K562 (cell line): ENCODE measurements around the gene HGS. TPM values are rescaled to one million over a fixed set of nuclear protein-coding genes. Genes with fewer than 3 reads are reported as not detected.
A peak's percentile ranks its signal among the peaks of the same experiment; 100 is the strongest.

Source experiments
- ARID1B ChIP-seq: fragments of 450-650 bp; IDR thresholded peaks from 2 replicates; pipeline ENCODE4 v1.6.1; 2016; ENCODE audit warnings: antibody characterized with exemption, mild to moderate bottlenecking, inconsistent platforms
- BRF1 ChIP-seq: IDR thresholded peaks from 3 replicates; pipeline ENCODE4 v1.6.1; 2011; ENCODE audit warnings: borderline replicate concordance, mild to moderate bottlenecking; ENCODE audit not compliant: insufficient read length; ENCODE audit errors: extremely low read depth
- CBX3 ChIP-seq, 2 experiments: IDR thresholded peaks; 1 replicate in 1 of 2; 2 replicates in 1 of 2; pipeline ENCODE4 v1.6.1; 2012; ENCODE audit warnings: inconsistent platforms in 2 of 2, low read length in 2 of 2, borderline replicate concordance in 1 of 2, control low read depth in 1 of 2
- GABPB2 ChIP-seq: fragments of 250-450 bp; sonication (Bioruptor Pico); conservative IDR thresholded peaks from 2 replicates; pipeline ENCODE4 v1.5.1; 2021; ENCODE audit warnings: mild to moderate bottlenecking
- HNRNPK ChIP-seq: fragments of 200-400 bp; formaldehyde crosslinking; IDR thresholded peaks from one replicate; pipeline ENCODE4 v1.6.1; 2018; ENCODE audit warnings: mild to moderate bottlenecking, low read depth, low read length; ENCODE audit not compliant: poor library complexity, severe bottlenecking
- IRF2 ChIP-seq: sonication (generic); formaldehyde crosslinking; IDR thresholded peaks from 2 replicates; pipeline ENCODE4 v1.8.1; 2022; ENCODE audit warnings: mild to moderate bottlenecking, missing genetic modification reagents
- MYNN ChIP-seq, 2 experiments: sonication (generic); formaldehyde crosslinking in 1 of 2; IDR thresholded peaks; 2 replicates each; pipeline versions ENCODE4 v1.5.0 to v1.6.1; 2016 to 2020; ENCODE audit warnings: antibody characterized with exemption in 1 of 2, missing genetic modification reagents in 1 of 2
- NR3C1 ChIP-seq: sonication (generic); formaldehyde crosslinking; IDR thresholded peaks from 2 replicates; pipeline ENCODE4 v1.8.1; 2022; ENCODE audit warnings: missing genetic modification reagents
- RNF2 ChIP-seq: sonication (generic); IDR thresholded peaks from 2 replicates; pipeline ENCODE4 v1.6.1; 2016
- SETDB1 ChIP-seq: IDR thresholded peaks from one replicate; pipeline ENCODE4 v1.6.1; 2012; ENCODE audit warnings: low read length, control low read depth, inconsistent platforms
- TAF7 ChIP-seq: fragments of 450-650 bp; IDR thresholded peaks from 2 replicates; pipeline ENCODE4 v1.6.1; 2016; ENCODE audit warnings: missing genetic modification characterization, missing compliant biosample characterization
- ZBTB1 ChIP-seq: sonication (generic); formaldehyde crosslinking; IDR thresholded peaks from 2 replicates; pipeline ENCODE4 v1.8.1; 2023; ENCODE audit warnings: missing genetic modification reagents, low read depth, mild to moderate bottlenecking, borderline replicate concordance
- ZNF217 ChIP-seq: sonication (generic); formaldehyde crosslinking; IDR thresholded peaks from 2 replicates; pipeline ENCODE4 v1.8.0; 2022; ENCODE audit warnings: mild to moderate bottlenecking, missing genetic modification reagents
- ZNF253 ChIP-seq: fragments of 250-450 bp; sonication (Bioruptor Pico); conservative IDR thresholded peaks from 2 replicates; pipeline ENCODE4 v1.6.1; 2021; ENCODE audit warnings: mild to moderate bottlenecking
- ZNF398 ChIP-seq: fragments of 250-450 bp; sonication (Bioruptor Pico); IDR thresholded peaks from 2 replicates; pipeline ENCODE4 v1.8.0; 2021; ENCODE audit warnings: moderate library complexity, mild to moderate bottlenecking, inconsistent platforms
- polyA plus RNA-seq, 8 experiments: library from polyadenylated mRNA; depleted of rRNA in 4 of 8; stranded (reverse) in 5 of 8; unstranded in 3 of 8; fragments of >200 nt; fragmentation: Nextera tagmentation in 2 of 8; fragmentation: Illumina TruSeq in 1 of 8; extraction: Ambion mirVana in 2 of 8; extraction: Trizol in 1 of 8; gene quantifications; 2 replicates each; pipeline versions ENCODE4 v1.2.1 to v1.2.3, GENCODE V29; 2011 to 2014; ENCODE audit warnings: inconsistent platforms in 1 of 8, missing spikeins in 1 of 8
- total RNA-seq, 7 experiments: library from RNA; depleted of rRNA in 6 of 7; stranded (reverse); fragments of >200 nt in 6 of 7; fragmentation: Illumina TruSeq in 2 of 7; extraction: Trizol in 2 of 7; gene quantifications; 2 replicates each; pipeline versions ENCODE4 v1.2.1 to v1.2.3, GENCODE V29; 2011 to 2021; ENCODE audit warnings: low replicate concordance in 1 of 7
- TF ChIP-seq, protein P1 (sequence below), 2 experiments: fragments of 450-650 bp; conservative IDR thresholded peaks; 2 replicates each; pipeline ENCODE4 v1.6.1; 2017; ENCODE audit warnings: mild to moderate bottlenecking in 2 of 2, moderate library complexity in 2 of 2
- TF ChIP-seq, protein P2 (sequence below): sonication (generic); formaldehyde crosslinking; IDR thresholded peaks from 2 replicates; pipeline ENCODE4 v1.8.1; 2023; ENCODE audit warnings: mild to moderate bottlenecking, missing genetic modification reagents

The HGS gene
- total and polyA plus RNA-seq, 9 of the 15 experiments (the other 6 are each of a cell fraction or from before 2014, with no cell fraction given) = 3.9 to 176 (median 77.1) TPM

DNA sequence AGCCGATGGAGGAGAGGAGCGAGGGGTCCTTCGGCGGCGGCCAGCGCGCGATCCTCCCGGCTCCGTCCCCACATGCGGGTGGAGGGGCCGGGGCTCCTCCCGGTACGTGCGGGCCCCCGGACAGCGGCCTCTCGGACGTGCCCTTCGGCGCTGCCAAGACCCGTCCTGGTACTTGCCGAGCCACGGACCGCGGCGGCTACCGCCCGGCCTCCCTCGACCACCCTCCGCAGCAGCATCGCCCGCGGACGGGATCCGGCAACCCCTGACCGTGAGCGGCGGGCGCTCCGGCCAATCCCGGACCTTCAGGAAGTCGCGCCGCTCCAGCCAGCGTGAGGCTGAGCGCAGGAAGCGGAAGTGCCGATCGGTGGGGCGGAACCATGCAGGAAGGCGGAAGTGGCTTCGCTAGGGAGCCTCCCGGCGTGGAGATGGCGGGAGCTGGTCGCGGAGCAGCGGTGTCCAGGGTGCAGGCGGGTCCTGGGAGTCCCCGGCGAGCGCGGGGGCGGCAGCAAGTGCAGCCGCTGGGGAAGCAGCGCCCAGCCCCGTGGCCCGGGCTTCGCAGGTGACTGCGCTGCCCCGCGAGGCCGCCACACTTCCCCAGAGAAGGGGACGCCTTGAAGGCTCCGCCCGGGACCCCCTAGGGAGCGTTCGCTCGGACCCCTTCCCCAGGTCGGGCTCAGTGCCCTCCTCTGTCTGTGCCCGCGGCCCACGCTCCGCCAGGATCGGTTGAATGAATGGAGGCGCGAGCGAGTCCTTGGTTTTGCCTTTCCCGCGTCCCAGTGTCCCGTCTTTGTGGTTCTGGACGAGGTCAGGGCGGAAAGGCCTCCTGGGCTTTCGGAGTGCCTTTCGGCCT lies 17.2 kb upstream of the HGS start, which contains the start of the genes CCDC137 and OXLD1 (continued):
- TF ChIP-seq ZBTB1 = no peak; the same call in none of the 2 replicates
- no peak for TF ChIP-seq BRF1
- TF ChIP-seq RNF2 = 0 out of 2 replicates have a peak, but pooled peaks have one; percentile 48
- no peak for TF ChIP-seq SETDB1
- TF ChIP-seq, protein P1, sequence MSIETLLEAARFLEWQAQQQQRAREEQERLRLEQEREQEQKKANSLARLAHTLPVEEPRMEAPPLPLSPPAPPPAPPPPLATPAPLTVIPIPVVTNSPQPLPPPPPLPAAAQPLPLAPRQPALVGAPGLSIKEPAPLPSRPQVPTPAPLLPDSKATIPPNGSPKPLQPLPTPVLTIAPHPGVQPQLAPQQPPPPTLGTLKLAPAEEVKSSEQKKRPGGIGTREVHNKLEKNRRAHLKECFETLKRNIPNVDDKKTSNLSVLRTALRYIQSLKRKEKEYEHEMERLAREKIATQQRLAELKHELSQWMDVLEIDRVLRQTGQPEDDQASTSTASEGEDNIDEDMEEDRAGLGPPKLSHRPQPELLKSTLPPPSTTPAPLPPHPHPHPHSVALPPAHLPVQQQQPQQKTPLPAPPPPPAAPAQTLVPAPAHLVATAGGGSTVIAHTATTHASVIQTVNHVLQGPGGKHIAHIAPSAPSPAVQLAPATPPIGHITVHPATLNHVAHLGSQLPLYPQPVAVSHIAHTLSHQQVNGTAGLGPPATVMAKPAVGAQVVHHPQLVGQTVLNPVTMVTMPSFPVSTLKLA (conservative IDR thresholded peaks at IDR 0.05) = peak; percentile 68 to 87
- TF ChIP-seq ZNF398 (CRISPR knock-in tag) = no peak
- TF ChIP-seq ZNF253 (CRISPR knock-in tag) = no peak
- TF ChIP-seq CBX3 (IDR thresholded peaks at IDR 0.05; ENCODE audit: borderline replicate concordance in 1 of 2, low read length in 2 of 2) = no peak
- TF ChIP-seq GABPB2 (CRISPR knock-in tag) = no peak
- 0 out of 2 replicates have a peak, but pooled peaks have one; percentile 23 for TF ChIP-seq TAF7 (tag)
- no peak for TF ChIP-seq HNRNPK
- TF ChIP-seq ZNF217 (CRISPR knock-in tag) = no peak
- TF ChIP-seq, protein P2, sequence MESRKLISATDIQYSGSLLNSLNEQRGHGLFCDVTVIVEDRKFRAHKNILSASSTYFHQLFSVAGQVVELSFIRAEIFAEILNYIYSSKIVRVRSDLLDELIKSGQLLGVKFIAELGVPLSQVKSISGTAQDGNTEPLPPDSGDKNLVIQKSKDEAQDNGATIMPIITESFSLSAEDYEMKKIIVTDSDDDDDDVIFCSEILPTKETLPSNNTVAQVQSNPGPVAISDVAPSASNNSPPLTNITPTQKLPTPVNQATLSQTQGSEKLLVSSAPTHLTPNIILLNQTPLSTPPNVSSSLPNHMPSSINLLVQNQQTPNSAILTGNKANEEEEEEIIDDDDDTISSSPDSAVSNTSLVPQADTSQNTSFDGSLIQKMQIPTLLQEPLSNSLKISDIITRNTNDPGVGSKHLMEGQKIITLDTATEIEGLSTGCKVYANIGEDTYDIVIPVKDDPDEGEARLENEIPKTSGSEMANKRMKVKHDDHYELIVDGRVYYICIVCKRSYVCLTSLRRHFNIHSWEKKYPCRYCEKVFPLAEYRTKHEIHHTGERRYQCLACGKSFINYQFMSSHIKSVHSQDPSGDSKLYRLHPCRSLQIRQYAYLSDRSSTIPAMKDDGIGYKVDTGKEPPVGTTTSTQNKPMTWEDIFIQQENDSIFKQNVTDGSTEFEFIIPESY = no peak
- no peak for TF ChIP-seq IRF2 (CRISPR knock-in tag)
- TF ChIP-seq NR3C1 (CRISPR knock-in tag) = no peak
- no peak for TF ChIP-seq ARID1B
- no peak for TF ChIP-seq MYNN (IDR thresholded peaks at IDR 0.05)
- TF ChIP-seq MYNN (CRISPR knock-in tag; IDR thresholded peaks at IDR 0.05) = no peak
